DOHH2 (cell line): ENCODE data around the gene ATP8A2.

Experiments
- CTCF ChIP-seq: fragments of 200-600 bp; sonication (generic); IDR thresholded peaks from one replicate; pipeline ENCODE4 v1.5.1; 2014; ENCODE audit warnings: antibody characterized with exemption, mild to moderate bottlenecking, low read depth, low read length; ENCODE audit not compliant: poor library complexity, severe bottlenecking
- EZH2phosphoT487 ChIP-seq: fragments of 200-600 bp; sonication (generic); IDR thresholded peaks from 2 replicates; pipeline ENCODE4 v1.6.1; 2017; ENCODE audit warnings: borderline replicate concordance, mild to moderate bottlenecking, antibody characterized with exemption, low read length, moderate library complexity, mixed read lengths

GRCh38 chr13:25766991-25767390, 395.2 kb downstream of the ATP8A2 start:
- TF ChIP-seq CTCF (no peak), EZH2phosphoT487 (no peak)
